Activated B cell treated with CpG ODN at 0.5 μM for 24 hours (primary cell): ENCODE measurements around the gene GRIPAP1. TPM values are rescaled to one million over a fixed set of nuclear protein-coding genes. Genes with fewer than 3 reads are reported as not detected.

Experiments used
- ATAC-seq: fragments of 200-7000 bp; cut with Tn5 transposase; one replicate; pipeline ENCODE4 v1.10.0; 2021; ENCODE audit warnings: low read depth, mild to moderate bottlenecking, moderate library complexity
- CTCF ChIA-PET: fragments of 350-600 bp; sonication (Branson Sonifier 250); formaldehyde crosslinking; loops from one replicate; lab custom pipeline; 2021; ENCODE audit warnings: antibody characterized with exemption; lab: Charles Lee
- POLR2A ChIA-PET: fragments of 350-600 bp; sonication (Branson Sonifier 250); formaldehyde crosslinking; loops from one replicate; lab custom pipeline; 2021; ENCODE audit warnings: antibody characterized with exemption; lab: Charles Lee
- DNase-seq: peaks from one replicate; pipeline ENCODE4 v3.0.0; 2022
- H3K27ac Mint-ChIP-seq: one replicate; pipeline ENCODE4 v1.8.0; 2020; ENCODE audit warnings: mixed read lengths
- H3K27me3 Mint-ChIP-seq: one replicate; pipeline ENCODE4 v1.8.0; 2021; ENCODE audit warnings: mixed read lengths
- H3K36me3 Mint-ChIP-seq: one replicate; pipeline ENCODE4 v1.8.0; 2021; ENCODE audit warnings: low read depth, mixed read lengths
- H3K4me1 Mint-ChIP-seq: one replicate; pipeline ENCODE4 v1.8.0; 2021; ENCODE audit warnings: mixed read lengths
- H3K4me3 Mint-ChIP-seq: one replicate; pipeline ENCODE4 v1.8.0; 2020; ENCODE audit warnings: mild to moderate bottlenecking, mixed read lengths
- H3K9me3 Mint-ChIP-seq: one replicate; pipeline ENCODE4 v1.8.0; 2020; ENCODE audit warnings: mixed read lengths
- intact Hi-C: fragments of 100-400 bp; cut with micrococcal nuclease; formaldehyde crosslinking; loops from one replicate; pipeline ENCODE4 v1.15.1; 2024
- total RNA-seq: library from RNA; stranded (reverse); gene quantifications from 2 replicates; pipeline ENCODE4 v1.2.3, GENCODE V29; 2022
- TF ChIP-seq, protein P1 (sequence below): fragments of 200-600 bp; IDR thresholded peaks from one replicate; pipeline ENCODE4 v1.8.0; 2022; ENCODE audit warnings: antibody characterized with exemption, mild to moderate bottlenecking

Gene GRIPAP1
- total RNA-seq, 1 donor from 2014 or later, result 117 TPM

DNA sequence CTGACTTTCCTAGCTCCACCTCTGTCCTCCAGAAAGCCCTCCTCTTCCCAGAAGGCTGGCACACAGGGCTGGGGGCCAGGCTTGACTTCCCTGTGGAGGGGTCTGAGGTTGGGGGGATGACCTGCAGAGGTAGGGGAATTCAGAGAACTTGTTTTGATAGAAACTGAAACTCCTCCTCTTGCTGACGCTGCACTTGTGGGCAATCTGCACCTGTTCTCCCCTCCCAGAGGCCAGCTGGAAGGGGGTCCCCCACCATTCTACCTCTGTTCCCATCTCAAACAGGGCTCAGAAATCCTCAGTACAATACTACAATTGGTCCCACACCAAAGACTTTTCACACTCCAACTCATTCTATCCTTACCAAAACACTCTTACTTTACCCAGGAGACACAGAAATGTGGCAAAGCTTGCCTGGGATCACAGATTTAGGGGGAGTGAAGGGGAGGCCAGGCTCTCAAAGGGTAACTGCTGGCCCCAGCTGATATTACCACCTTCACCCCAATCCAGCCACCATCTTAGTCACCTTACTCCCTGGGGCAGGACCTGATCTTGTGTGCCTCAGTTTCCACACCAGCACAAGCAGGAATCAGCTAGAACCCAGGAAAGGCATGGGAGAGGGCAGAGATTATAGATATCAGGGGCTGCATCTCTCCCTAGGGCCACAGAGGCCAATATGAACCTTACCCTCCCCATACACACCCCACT lies 63.2 kb downstream of the GRIPAP1 start:
- Mint-ChIP-seq H3K4me3 (peak overlapping the region; percentile 75), H3K27me3 (no peaks in the 10 kb centered on the region), H3K9me3 (no peaks in the 10 kb centered on the region), H3K27ac (peak overlapping the region; percentile 98), H3K36me3 (peaks cover 45% of the 10 kb centered on the region), H3K4me1 (peaks cover 94% of the 10 kb centered on the region)
- DNase-seq (peak; percentile 42), ATAC-seq (peak; percentile 38)
- TF ChIP-seq, protein P1, sequence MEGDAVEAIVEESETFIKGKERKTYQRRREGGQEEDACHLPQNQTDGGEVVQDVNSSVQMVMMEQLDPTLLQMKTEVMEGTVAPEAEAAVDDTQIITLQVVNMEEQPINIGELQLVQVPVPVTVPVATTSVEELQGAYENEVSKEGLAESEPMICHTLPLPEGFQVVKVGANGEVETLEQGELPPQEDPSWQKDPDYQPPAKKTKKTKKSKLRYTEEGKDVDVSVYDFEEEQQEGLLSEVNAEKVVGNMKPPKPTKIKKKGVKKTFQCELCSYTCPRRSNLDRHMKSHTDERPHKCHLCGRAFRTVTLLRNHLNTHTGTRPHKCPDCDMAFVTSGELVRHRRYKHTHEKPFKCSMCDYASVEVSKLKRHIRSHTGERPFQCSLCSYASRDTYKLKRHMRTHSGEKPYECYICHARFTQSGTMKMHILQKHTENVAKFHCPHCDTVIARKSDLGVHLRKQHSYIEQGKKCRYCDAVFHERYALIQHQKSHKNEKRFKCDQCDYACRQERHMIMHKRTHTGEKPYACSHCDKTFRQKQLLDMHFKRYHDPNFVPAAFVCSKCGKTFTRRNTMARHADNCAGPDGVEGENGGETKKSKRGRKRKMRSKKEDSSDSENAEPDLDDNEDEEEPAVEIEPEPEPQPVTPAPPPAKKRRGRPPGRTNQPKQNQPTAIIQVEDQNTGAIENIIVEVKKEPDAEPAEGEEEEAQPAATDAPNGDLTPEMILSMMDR, result no peak
- POLR2A ChIA-PET, result interaction anchor here (0.6 to 17.9 kb wide), 19 partner anchors 12 to 400 kb away, joined by 3 to 718 read pairs (median 6); partner anchors contain the start of genes GRIPAP1, HDAC6, OTUD5 and PIM2
- CTCF ChIA-PET, result interaction anchor here (0.8 to 2.7 kb wide), 6 partner anchors 11 to 290 kb away, joined by 3 to 14 read pairs (median 8); partner anchors contain the start of genes PQBP1 and TIMM17B
- intact Hi-C loops, result loop anchor here (1.0 to 10.0 kb wide), 3 partner anchors 42 to 364 kb away; partner anchors contain the start of genes PPP1R3F, PQBP1, RBM3 and TIMM17B

DNA sequence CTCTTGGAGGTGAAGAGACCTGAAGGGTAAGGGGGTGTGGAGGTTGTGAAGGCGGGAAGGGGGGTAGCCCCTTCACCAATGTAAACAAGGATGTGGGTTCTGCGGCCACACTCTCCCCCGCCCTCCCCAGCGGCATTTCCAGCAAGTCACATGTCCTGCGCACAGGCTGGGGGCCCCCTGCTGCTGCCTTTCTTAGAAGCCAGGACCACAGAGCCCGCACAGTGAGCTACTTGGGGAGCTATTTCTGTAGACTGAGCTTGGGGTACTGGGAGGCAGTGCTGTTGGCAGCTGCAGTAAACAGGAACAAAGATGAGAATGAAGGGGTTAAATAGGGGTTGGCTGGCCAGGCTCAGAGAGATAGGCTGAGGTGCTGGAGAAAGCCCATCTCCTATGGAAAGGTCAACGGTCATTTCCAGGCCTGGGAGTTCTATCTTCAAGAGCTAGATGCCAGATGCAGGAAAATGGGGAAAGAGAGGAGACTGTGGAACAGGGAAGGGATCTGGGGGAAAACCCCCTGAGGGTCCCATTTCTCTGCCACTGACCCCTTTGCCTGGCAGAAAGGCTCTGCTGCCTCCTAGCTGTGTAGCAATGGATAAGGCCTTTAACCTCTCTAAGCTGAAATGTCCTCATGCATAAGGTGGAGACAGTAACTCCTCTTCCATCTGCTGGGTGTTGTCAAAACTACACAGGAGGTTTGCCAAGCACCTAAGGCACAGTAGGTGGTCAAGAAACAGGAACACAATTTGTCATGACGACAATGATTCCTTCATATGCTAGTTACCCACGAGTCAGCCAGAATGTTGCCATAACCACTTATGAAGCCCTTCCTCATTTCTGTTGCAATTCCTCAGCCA lies 64.8 kb downstream of the GRIPAP1 start:
- DNase-seq, result peak; percentile 68
- H3K4me3 Mint-ChIP-seq, result peak overlapping the region; percentile 77
- CTCF ChIA-PET, result interaction anchor here (0.6 to 2.7 kb wide), 11 partner anchors 9 to 289 kb away, joined by 3 to 14 read pairs (median 4); partner anchors contain the start of genes PQBP1 and TIMM17B
- peak; percentile 54 for ATAC-seq
- H3K27me3 Mint-ChIP-seq, result no peaks in the 10 kb centered on the region
- peaks cover 38% of the 10 kb centered on the region for H3K36me3 Mint-ChIP-seq
- POLR2A ChIA-PET, result interaction anchor here (0.9 to 17.9 kb wide), 13 partner anchors 9 to 398 kb away, joined by 3 to 718 read pairs (median 13); partner anchors contain the start of genes GRIPAP1, HDAC6, OTUD5 and PIM2
- TF ChIP-seq, protein P1, result no peak
- no peaks in the 10 kb centered on the region for H3K9me3 Mint-ChIP-seq
- peaks cover 87% of the 10 kb centered on the region for H3K4me1 Mint-ChIP-seq
- peak overlapping the region; percentile 98 for H3K27ac Mint-ChIP-seq
- intact Hi-C loops, result loop anchor here (1.0 to 10.0 kb wide), 8 partner anchors 8 to 362 kb away; partner anchors contain the start of genes PIM2 and RBM3

DNA sequence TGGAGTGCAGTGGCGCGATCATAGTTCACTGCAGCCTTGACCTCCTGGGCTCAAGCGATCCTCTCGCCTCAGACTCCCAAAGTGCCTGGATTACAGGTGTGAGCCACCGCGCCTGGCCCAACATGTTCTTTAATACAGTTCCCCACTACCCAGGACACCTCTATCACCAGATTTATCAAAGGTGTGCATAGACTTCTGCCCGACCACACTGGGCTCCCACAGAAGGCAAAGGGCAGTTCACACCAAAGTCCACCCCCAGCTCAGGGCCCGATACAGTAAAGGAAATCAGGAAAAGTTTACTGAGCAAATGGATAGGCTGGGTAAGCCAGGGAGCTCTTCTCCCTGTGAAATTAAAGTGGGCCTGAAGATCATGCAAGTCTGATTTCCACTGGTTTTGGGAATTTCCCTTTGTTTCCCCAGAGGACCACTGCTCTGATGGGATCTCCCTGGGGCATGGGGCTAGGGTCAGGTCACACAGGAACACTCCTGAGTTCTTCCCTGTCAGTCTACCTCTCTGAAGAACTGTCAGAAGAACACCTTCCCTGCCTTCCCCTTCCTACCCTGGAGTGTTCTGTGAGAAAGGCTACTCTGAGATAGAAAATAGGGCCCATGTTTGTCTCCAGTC lies 65.5 kb downstream of the GRIPAP1 start:
- TF ChIP-seq, protein P1, result no peak
- intact Hi-C loops, result loop anchor here (1.0 to 10.0 kb wide), 8 partner anchors 8 to 362 kb away; partner anchors contain the start of genes PIM2 and RBM3
- Mint-ChIP-seq H3K9me3 (no peaks in the 10 kb centered on the region), H3K27ac (peak overlapping the region; percentile 98), H3K27me3 (no peaks in the 10 kb centered on the region), H3K4me1 (peaks cover 80% of the 10 kb centered on the region), H3K4me3 (peak overlapping the region; percentile 77), H3K36me3 (peaks cover 32% of the 10 kb centered on the region)
- ChIA-PET POLR2A (interaction anchor here (0.9 to 17.9 kb wide), 10 partner anchors 10 to 255 kb away, joined by 3 to 718 read pairs (median 32); partner anchors contain the start of genes GRIPAP1, HDAC6, OTUD5 and PIM2), CTCF (interaction anchor here (1.3 to 2.7 kb wide), 8 partner anchors 8 to 288 kb away, joined by 3 to 14 read pairs (median 6); partner anchors contain the start of genes PQBP1 and TIMM17B)
- DNase-seq (no peak), ATAC-seq (peak; percentile 12)

DNA sequence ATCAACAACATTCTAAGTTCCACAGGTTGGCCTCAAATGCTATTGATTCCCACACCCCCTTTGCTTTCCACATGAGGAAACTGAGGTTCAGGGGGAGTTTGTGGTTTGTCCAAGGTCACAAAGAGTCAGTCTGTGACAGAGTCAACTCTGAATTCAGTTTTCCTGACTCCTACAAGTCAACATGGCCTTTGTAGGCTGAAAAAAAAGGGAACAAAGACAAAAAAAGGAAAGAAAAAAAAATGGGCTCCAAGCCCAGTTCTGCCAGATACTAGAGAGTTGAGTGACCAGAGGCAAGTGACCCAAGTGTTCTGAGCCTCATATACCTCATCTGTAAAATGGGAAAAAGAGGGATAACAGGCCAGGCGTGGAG lies 66.8 kb downstream of the GRIPAP1 start:
- Mint-ChIP-seq H3K27ac (peak overlapping the region; percentile 88), H3K4me3 (peak overlapping the region; percentile 57), H3K36me3 (peaks cover 38% of the 10 kb centered on the region), H3K4me1 (peaks cover 75% of the 10 kb centered on the region), H3K9me3 (no peaks in the 10 kb centered on the region), H3K27me3 (no peaks in the 10 kb centered on the region)
- no peak for ATAC-seq
- DNase-seq, result no peak
- intact Hi-C loops, result loop anchor here (10.0 kb wide), 1 partner anchor 360 kb away; the partner anchor contains the start of gene RBM3
- ChIA-PET POLR2A (interaction anchor here (0.5 to 17.9 kb wide), 2 partner anchors 21 to 52 kb away, joined by 4 to 718 read pairs; partner anchors contain the start of genes PIM2 and SLC35A2), CTCF (no interaction called here)
- TF ChIP-seq, protein P1, result no peak
